GM18498 (cell line): ENCODE results near the gene MYL12A.
A peak's percentile ranks its signal among the peaks of the same experiment; 100 is the strongest.
"Not testable (repeated sequence)": the region's sequence is repeated elsewhere in the genome, so short reads cannot be mapped to it uniquely, and the experiment has no call there.

Experiments used
- ATAC-seq: cut with Tn5 transposase; IDR thresholded peaks from one replicate; pipeline ENCODE4 v1.9.1; 2021; ENCODE audit warnings: mild to moderate bottlenecking, moderate library complexity; ENCODE audit not compliant: unreplicated experiment

MYL12A gene

GRCh38 chr18:3254725-3255124 is 7.1 kb downstream of the MYL12A start:
- ATAC-seq, result no peak

- ATAC-seq, result no peak
These were observed 8.1 kb downstream of the MYL12A start for GRCh38 chr18:3255611-3256165.

- no peak for ATAC-seq
These were observed 9.4 kb downstream of the MYL12A start for GRCh38 chr18:3256693-3257626.

GRCh38 chr18:3257627-3258120 is 10.1 kb downstream of the MYL12A start:
- ATAC-seq, result no peak

GRCh38 chr18:3260995-3261372 is 13.4 kb downstream of the MYL12A start:
- no peak for ATAC-seq

- peak; percentile 87 for ATAC-seq
These were observed 14.0 kb downstream of the MYL12A start, which contains the start of gene MYL12B for GRCh38 chr18:3261373-3262233. Gene MYL12B, plus strand, starts transcription at chr18:3262133. Its CDS starts 10,766 bp downstream, at chr18:3272899.

GRCh38 chr18:3262234-3263131 is 14.9 kb downstream of the MYL12A start:
- peak; percentile 50 for ATAC-seq

- ATAC-seq, result no peak
These were observed 15.6 kb downstream of the MYL12A start for GRCh38 chr18:3263132-3263700.

GRCh38 chr18:3264362-3264761 is 16.8 kb downstream of the MYL12A start:
- ATAC-seq, result no peak

GRCh38 chr18:3265564-3266033 is 18.0 kb downstream of the MYL12A start:
- ATAC-seq, result no peak

GRCh38 chr18:3266062-3266608 is 18.5 kb downstream of the MYL12A start:
- no peak for ATAC-seq

- ATAC-seq, result no peak
These were observed 20.7 kb downstream of the MYL12A start for GRCh38 chr18:3268306-3268705.

GRCh38 chr18:3269241-3269913 is 21.8 kb downstream of the MYL12A start:
- no peak for ATAC-seq

- no peak for ATAC-seq
These were observed 22.3 kb downstream of the MYL12A start for GRCh38 chr18:3269914-3270299.

GRCh38 chr18:3273042-3273441 is 25.4 kb downstream of the MYL12A start:
- no peak for ATAC-seq

GRCh38 chr18:3277643-3278213 is 30.1 kb downstream of the MYL12A start:
- not testable (repeated sequence) for ATAC-seq

GRCh38 chr18:3279201-3280185 is 31.9 kb downstream of the MYL12A start:
- ATAC-seq, result peak; percentile 83
